HFFc6 (cell line): ENCODE data around the gene BMF. TPM values are rescaled to one million over a fixed set of nuclear protein-coding genes. Genes with fewer than 3 reads are reported as not detected.
"Not testable (repeated sequence)": the region's sequence is repeated elsewhere in the genome, so short reads cannot be mapped to it uniquely, and the experiment has no call there.

ENCODE experiments used
- DNase-seq: peaks from one replicate; pipeline ENCODE4 v3.0.0-alpha.2; 2018
- H3K27ac Mint-ChIP-seq: 2 replicates; pipeline ENCODE4 v1.8.0; 2020; ENCODE audit warnings: mild to moderate bottlenecking, mixed read lengths
- H3K27me3 Mint-ChIP-seq: 2 replicates; pipeline ENCODE4 v1.8.0; 2021; ENCODE audit warnings: mild to moderate bottlenecking, moderate library complexity, mixed read lengths; ENCODE audit not compliant: insufficient read depth
- H3K36me3 Mint-ChIP-seq: 2 replicates; pipeline ENCODE4 v1.8.0; 2021; ENCODE audit warnings: low read depth, mixed read lengths
- H3K4me1 Mint-ChIP-seq: 2 replicates; pipeline ENCODE4 v1.8.0; 2020; ENCODE audit warnings: low read depth, mixed read lengths
- H3K4me3 Mint-ChIP-seq: 2 replicates; pipeline ENCODE4 v1.8.0; 2020; ENCODE audit warnings: mild to moderate bottlenecking, moderate library complexity, mixed read lengths
- H3K9me3 Mint-ChIP-seq: 2 replicates; pipeline ENCODE4 v1.8.0; 2020; ENCODE audit warnings: mild to moderate bottlenecking, mixed read lengths
- total RNA-seq, 6 experiments: library from RNA; stranded (reverse); fragmentation: NEBNext Ultra II Directional; extraction: Animal tissue kit (Norgen Biotek cat#: 25700); gene quantifications; 2 replicates in 1 of 6; 3 replicates in 5 of 6; pipeline ENCODE4 v1.2.3, GENCODE V29; 2021
- TF ChIP-seq, protein P1 (sequence below): fragments of 200-600 bp; sonication (generic); IDR thresholded peaks from 2 replicates; pipeline ENCODE4 v1.5.0; 2021; ENCODE audit warnings: antibody characterized with exemption, mild to moderate bottlenecking

BMF gene
- total RNA-seq, 6 experiments from 2014 or later = 0.57 to 1.2 (median 0.81) TPM

DNA sequence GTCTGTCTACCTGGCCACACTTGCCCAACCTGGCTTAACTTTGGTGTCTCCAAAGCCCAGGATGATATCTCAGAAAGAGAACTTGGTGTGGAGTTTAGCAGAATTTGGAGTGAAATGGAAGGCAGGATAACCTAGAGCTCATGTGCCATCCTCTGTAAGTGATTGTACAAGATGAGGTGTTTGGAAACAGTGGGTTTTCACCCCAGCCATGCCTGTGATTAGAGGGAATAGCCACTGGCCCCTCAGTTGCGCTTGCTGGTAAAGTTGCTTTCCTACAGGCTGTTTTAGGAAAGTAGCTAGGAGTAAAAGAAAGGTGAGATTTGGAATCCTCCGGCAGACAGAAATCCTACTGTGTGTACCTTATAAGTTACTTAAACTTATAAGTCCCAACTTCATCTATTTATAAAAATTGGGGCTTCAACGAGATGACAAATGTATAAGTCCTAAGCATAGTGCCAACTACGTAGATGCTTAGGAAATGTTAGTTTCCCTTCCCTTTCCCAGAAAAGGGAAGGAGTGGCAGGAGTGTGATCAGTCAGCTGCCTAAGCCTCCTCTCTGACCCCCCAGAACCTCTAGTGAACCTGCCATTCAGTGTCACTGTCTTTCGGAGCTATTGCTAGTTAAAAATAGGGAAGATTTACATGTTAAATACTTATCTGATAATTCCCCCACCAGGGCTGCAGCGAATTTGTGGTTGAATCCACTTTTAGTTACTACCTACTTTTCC, 13.4 kb upstream of the BMF start:
- H3K9me3 Mint-ChIP-seq = no peaks in the 10 kb centered on the region
- H3K36me3 Mint-ChIP-seq = no peaks in the 10 kb centered on the region
- peaks cover 8% of the 10 kb centered on the region for H3K4me1 Mint-ChIP-seq
- TF ChIP-seq, protein P1, sequence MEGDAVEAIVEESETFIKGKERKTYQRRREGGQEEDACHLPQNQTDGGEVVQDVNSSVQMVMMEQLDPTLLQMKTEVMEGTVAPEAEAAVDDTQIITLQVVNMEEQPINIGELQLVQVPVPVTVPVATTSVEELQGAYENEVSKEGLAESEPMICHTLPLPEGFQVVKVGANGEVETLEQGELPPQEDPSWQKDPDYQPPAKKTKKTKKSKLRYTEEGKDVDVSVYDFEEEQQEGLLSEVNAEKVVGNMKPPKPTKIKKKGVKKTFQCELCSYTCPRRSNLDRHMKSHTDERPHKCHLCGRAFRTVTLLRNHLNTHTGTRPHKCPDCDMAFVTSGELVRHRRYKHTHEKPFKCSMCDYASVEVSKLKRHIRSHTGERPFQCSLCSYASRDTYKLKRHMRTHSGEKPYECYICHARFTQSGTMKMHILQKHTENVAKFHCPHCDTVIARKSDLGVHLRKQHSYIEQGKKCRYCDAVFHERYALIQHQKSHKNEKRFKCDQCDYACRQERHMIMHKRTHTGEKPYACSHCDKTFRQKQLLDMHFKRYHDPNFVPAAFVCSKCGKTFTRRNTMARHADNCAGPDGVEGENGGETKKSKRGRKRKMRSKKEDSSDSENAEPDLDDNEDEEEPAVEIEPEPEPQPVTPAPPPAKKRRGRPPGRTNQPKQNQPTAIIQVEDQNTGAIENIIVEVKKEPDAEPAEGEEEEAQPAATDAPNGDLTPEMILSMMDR = no peak
- no peak for DNase-seq
- H3K27me3 Mint-ChIP-seq = peaks cover 11% of the 10 kb centered on the region
- H3K27ac Mint-ChIP-seq = no peak overlapping the region
- no peak overlapping the region for H3K4me3 Mint-ChIP-seq

DNA sequence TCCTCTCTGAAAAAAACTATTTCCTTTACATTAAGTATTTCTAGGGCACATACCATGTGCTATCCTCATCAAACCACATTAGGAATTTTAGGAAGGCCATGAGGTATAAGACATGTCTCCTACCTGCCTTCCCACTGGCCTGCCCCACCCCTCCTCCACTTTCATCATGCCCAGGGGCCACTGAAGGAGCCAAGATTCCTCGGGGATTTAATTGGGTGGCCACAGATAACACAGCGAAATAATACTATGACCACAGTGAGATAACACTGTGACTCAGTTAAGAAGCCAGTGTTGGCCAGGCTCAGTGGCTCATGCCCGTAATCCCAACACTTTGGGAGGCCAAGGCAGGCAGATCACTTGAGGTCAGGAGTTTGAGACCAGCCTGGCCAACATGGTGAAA, 9.8 kb upstream of the BMF start:
- Mint-ChIP-seq H3K4me1 (peaks cover 18% of the 10 kb centered on the region), H3K9me3 (no peaks in the 10 kb centered on the region), H3K4me3 (no peak overlapping the region), H3K27me3 (peaks cover 21% of the 10 kb centered on the region), H3K36me3 (no peaks in the 10 kb centered on the region), H3K27ac (no peak overlapping the region)
- no peak for DNase-seq
- TF ChIP-seq, protein P1 = no peak

DNA sequence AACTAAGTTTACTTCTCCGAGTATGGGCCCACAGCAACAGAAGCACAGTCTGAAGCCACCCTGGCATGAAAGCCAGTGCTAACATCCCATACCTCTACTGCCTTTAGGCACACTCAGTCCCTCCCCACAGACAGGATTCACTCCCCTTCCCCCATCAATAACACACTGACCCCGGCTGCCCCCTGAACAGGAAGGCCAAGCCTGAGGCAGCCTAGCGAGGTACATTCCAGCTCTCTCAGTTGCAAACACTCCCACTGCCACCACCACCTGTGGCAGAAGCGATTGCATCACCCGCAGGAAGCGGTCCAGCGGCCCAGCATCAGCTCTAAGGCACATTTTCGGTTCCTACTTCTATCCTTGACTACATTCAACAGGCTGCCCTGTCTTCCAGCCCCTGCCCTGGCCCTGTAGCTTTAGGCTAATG, 7.0 kb upstream of the BMF start:
- Mint-ChIP-seq H3K4me1 (peaks cover 21% of the 10 kb centered on the region), H3K36me3 (no peaks in the 10 kb centered on the region), H3K27ac (no peak overlapping the region), H3K27me3 (peaks cover 36% of the 10 kb centered on the region), H3K9me3 (no peaks in the 10 kb centered on the region), H3K4me3 (no peak overlapping the region)
- TF ChIP-seq, protein P1 = no peak
- DNase-seq = no peak

DNA sequence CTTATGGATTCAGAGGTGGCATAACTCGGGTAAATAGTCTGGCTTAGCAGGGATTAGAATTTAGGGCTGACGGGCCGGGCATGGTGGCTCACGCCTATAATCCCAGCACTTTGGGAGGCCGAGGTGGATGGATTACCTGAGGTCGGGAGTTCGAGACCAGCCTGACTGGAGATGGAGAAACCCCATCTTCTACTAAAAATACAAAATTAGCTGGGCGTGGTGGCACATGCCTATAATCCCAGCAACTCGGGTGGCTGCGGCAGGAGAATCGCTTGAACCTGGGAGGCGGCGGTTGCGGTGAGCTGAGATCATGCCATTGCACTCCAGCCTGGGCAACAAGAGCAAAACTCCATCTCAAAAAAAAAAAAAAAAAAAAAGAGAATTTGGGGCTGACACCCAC, 6.4 kb upstream of the BMF start:
- not testable (repeated sequence) for H3K9me3 Mint-ChIP-seq, H3K27ac Mint-ChIP-seq, H3K36me3 Mint-ChIP-seq, DNase-seq, H3K4me3 Mint-ChIP-seq
- peaks cover 34% of the 10 kb centered on the region for H3K27me3 Mint-ChIP-seq
- H3K4me1 Mint-ChIP-seq = peaks cover 21% of the 10 kb centered on the region

DNA sequence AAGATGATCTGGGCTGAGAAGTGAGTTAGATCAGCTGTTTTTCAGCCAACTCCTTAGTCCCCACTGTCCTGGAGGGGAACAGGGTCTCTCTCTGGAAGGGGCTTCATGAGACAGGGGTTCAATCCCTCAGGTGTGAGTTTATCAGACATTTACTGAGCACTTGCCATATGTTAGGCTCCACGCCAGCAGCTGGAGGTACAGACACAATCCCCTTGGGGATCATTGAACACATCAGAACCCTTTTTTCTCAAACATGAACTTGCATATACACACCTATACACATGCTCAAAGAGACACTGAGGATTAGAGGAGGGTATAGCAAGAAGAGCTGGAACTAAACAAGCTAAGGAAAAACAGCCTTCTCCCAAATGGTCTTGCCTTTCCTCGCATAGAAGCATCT, 5.5 kb upstream of the BMF start:
- TF ChIP-seq, protein P1 = no peak
- no peak for DNase-seq
- Mint-ChIP-seq H3K4me3 (no peak overlapping the region), H3K9me3 (no peaks in the 10 kb centered on the region), H3K36me3 (no peaks in the 10 kb centered on the region), H3K4me1 (peaks cover 26% of the 10 kb centered on the region), H3K27ac (no peak overlapping the region), H3K27me3 (peaks cover 34% of the 10 kb centered on the region)

DNA sequence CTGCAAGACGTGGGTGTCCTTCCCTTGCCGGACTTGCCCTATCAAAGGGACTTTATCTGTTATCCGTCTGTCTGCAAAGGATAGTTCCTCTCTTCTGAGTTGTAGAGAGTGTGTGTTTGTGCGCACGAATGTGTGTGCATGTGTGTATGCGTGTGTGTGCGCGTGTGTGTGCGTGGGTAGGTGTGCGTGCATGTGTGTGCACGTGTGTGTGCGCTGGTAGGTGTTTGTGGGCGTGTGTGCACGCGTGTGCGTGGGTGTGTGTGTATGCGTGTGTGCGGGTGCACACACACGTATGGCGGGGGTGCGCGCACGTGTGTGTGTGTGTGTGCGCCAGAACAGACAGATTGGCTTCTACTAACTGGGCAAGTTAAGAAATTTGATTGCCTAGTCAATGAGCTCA, 4.1 kb upstream of the BMF start:
- peaks cover 28% of the 10 kb centered on the region for H3K4me1 Mint-ChIP-seq
- TF ChIP-seq, protein P1 = no peak
- no peaks in the 10 kb centered on the region for H3K9me3 Mint-ChIP-seq
- H3K4me3 Mint-ChIP-seq = no peak overlapping the region
- DNase-seq = no peak
- H3K36me3 Mint-ChIP-seq = no peaks in the 10 kb centered on the region
- no peak overlapping the region for H3K27ac Mint-ChIP-seq
- peaks cover 31% of the 10 kb centered on the region for H3K27me3 Mint-ChIP-seq
